DOHH2 (cell line): ENCODE data around the gene ACOT6.
"Not testable (repeated sequence)": the region's sequence is repeated elsewhere in the genome, so short reads cannot be mapped to it uniquely, and the experiment has no call there.

Experiments used
- H3F3A ChIP-seq: fragments of 200-600 bp; sonication (generic), shearing (Covaris generic); 2 replicates; pipeline ENCODE4 v1.6.0; 2016; ENCODE audit warnings: antibody characterized with exemption, mild to moderate bottlenecking; ENCODE audit not compliant: control insufficient read depth, insufficient read depth
- H3K27ac ChIP-seq: fragments of 200-600 bp; sonication (generic); 2 replicates; pipeline ENCODE4 v1.5.1; 2014; ENCODE audit warnings: low read depth, mild to moderate bottlenecking, low read length, moderate library complexity
- H3K27me3 ChIP-seq: fragments of 200-600 bp; sonication (generic); 2 replicates; pipeline ENCODE4 v1.6.1; 2014; ENCODE audit warnings: mild to moderate bottlenecking, low read length, mixed read lengths; ENCODE audit not compliant: control insufficient read depth
- H3K36me3 ChIP-seq: fragments of 200-600 bp; sonication (generic); 2 replicates; pipeline ENCODE4 v1.6.1; 2014; ENCODE audit warnings: mild to moderate bottlenecking, low read length, moderate library complexity, mixed read lengths; ENCODE audit not compliant: control insufficient read depth
- H3K4me1 ChIP-seq: fragments of 200-600 bp; sonication (generic); 2 replicates; pipeline ENCODE4 v1.6.1; 2014; ENCODE audit warnings: mild to moderate bottlenecking, low read length, mixed read lengths; ENCODE audit not compliant: control insufficient read depth
- H3K4me2 ChIP-seq: fragments of 200-600 bp; sonication (generic); 2 replicates; pipeline ENCODE4 v1.6.0; 2014; ENCODE audit warnings: mild to moderate bottlenecking, low read length, moderate library complexity
- H3K4me3 ChIP-seq: fragments of 200-600 bp; sonication (generic); 2 replicates; pipeline ENCODE4 v1.5.1; 2014; ENCODE audit warnings: mild to moderate bottlenecking, low read length, mixed read lengths
- H3K79me2 ChIP-seq: fragments of 200-600 bp; sonication (generic); 2 replicates; pipeline ENCODE4 v1.6.1; 2014; ENCODE audit warnings: mild to moderate bottlenecking, low read length, mixed read lengths; ENCODE audit not compliant: control insufficient read depth
- H3K9me2 ChIP-seq: fragments of 200-600 bp; sonication (generic); replicated peaks from 2 replicates; pipeline ENCODE4 v1.6.1; 2014; ENCODE audit warnings: mild to moderate bottlenecking, low read length, mixed read lengths; ENCODE audit not compliant: control insufficient read depth
- H3K9me3 ChIP-seq: fragments of 200-600 bp; sonication (generic); 2 replicates; pipeline ENCODE4 v1.6.1; 2014; ENCODE audit warnings: antibody characterized with exemption, low read length, mixed read lengths; ENCODE audit not compliant: control insufficient read depth, insufficient read depth
- H4K20me1 ChIP-seq: fragments of 200-600 bp; sonication (generic); 2 replicates; pipeline ENCODE4 v1.6.0; 2014; ENCODE audit warnings: low read depth, mild to moderate bottlenecking, antibody characterized with exemption, low read length, moderate library complexity; ENCODE audit not compliant: control insufficient read depth, insufficient read depth
- CTCF ChIP-seq: fragments of 200-600 bp; sonication (generic); IDR thresholded peaks from one replicate; pipeline ENCODE4 v1.5.1; 2014; ENCODE audit warnings: antibody characterized with exemption, mild to moderate bottlenecking, low read depth, low read length; ENCODE audit not compliant: poor library complexity, severe bottlenecking
- EZH2phosphoT487 ChIP-seq: fragments of 200-600 bp; sonication (generic); IDR thresholded peaks from 2 replicates; pipeline ENCODE4 v1.6.1; 2017; ENCODE audit warnings: borderline replicate concordance, mild to moderate bottlenecking, antibody characterized with exemption, low read length, moderate library complexity, mixed read lengths

Gene ACOT6

DNA sequence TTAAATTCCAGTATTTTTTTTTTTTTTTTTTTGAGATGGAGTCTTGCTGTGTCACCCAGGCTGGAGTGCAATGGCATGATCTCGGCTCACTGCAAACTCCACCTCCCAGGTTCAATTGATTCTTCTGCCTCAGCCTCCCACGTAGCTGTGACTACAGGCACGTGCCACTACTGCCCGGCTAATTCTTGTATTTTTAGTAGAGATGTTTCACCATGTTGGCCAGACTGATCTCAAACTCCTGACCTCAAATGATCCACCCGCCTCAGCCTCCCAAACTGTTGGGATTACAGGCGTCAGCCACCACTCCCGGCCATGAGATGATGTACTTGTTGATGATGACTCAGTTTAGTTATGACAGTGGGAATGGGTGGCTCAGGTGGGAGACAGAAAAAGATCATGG lies 38.1 kb upstream of the ACOT6 start:
- H4K20me1 ChIP-seq, H3K36me3 ChIP-seq, H3K4me2 ChIP-seq: not testable (repeated sequence)

GRCh38 chr14:73576391-73576790 lies 35.9 kb upstream of the ACOT6 start:
- Histone ChIP-seq H3K4me3 (no peak overlapping the region), H3K4me2 (no peak overlapping the region), H3K36me3 (no peaks in the 10 kb centered on the region), H4K20me1 (no peaks in the 10 kb centered on the region), H3K9me2 (no peaks in the 10 kb centered on the region), H3K27me3 (no peaks in the 10 kb centered on the region), H3K9me3 (no peaks in the 10 kb centered on the region), H3F3A (no peaks in the 10 kb centered on the region), H3K79me2 (no peaks in the 10 kb centered on the region), H3K27ac (no peak overlapping the region), H3K4me1 (no peaks in the 10 kb centered on the region)
- no peak for TF ChIP-seq EZH2phosphoT487
- TF ChIP-seq CTCF = no peak

More for the DNA sequence above, 38.1 kb upstream of the ACOT6 start:
- H3F3A ChIP-seq, H3K79me2 ChIP-seq, H3K9me2 ChIP-seq, H3K9me3 ChIP-seq, H3K27me3 ChIP-seq, H3K4me3 ChIP-seq, H3K27ac ChIP-seq: not testable (repeated sequence)
- peaks cover 10% of the 10 kb centered on the region for H3K4me1 ChIP-seq

GRCh38 chr14:73577214-73577613 lies 35.1 kb upstream of the ACOT6 start:
- not testable (repeated sequence) for H3K79me2 ChIP-seq, H3K4me3 ChIP-seq, H4K20me1 ChIP-seq, H3K9me3 ChIP-seq, H3K36me3 ChIP-seq, H3K4me2 ChIP-seq, H3F3A ChIP-seq, H3K27ac ChIP-seq, H3K27me3 ChIP-seq, H3K4me1 ChIP-seq, H3K9me2 ChIP-seq

GRCh38 chr14:73582102-73582979 lies 30.0 kb upstream of the ACOT6 start:
- H4K20me1 ChIP-seq, H3K9me2 ChIP-seq, H3K27ac ChIP-seq, H3K4me3 ChIP-seq, H3K27me3 ChIP-seq, H3K4me1 ChIP-seq, H3K36me3 ChIP-seq, H3K4me2 ChIP-seq, H3K9me3 ChIP-seq, H3K79me2 ChIP-seq, H3F3A ChIP-seq: not testable (repeated sequence)

DNA sequence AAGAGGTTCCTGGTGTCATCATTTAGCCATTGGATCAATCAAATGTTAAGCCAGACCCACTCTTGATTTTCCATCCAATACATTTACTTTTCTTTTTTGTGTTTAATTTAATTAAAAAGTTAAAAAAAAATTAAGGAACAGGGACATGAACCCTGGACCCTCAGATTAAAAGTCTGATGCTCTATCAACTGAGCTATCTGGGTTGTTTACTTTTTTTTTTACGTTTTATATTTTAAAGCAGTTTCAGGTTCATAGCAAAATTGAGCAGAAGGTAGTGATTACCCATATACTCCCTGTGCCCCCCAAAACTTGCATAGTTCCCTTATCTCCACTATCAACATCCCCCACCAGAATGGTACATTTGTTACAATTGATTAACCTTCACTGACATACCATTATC lies 23.6 kb upstream of the ACOT6 start:
- Histone ChIP-seq H3K9me3 (no peaks in the 10 kb centered on the region), H3K4me1 (peaks cover 17% of the 10 kb centered on the region), H3K4me2 (no peak overlapping the region), H3K36me3 (no peaks in the 10 kb centered on the region), H3K27me3 (peaks cover 20% of the 10 kb centered on the region), H3K9me2 (no peaks in the 10 kb centered on the region), H4K20me1 (no peaks in the 10 kb centered on the region), H3K27ac (no peak overlapping the region), H3K79me2 (no peaks in the 10 kb centered on the region), H3K4me3 (no peak overlapping the region), H3F3A (no peaks in the 10 kb centered on the region)
- TF ChIP-seq CTCF = no peak
- no peak for TF ChIP-seq EZH2phosphoT487
